Fibroblast of skin of right quadriceps (primary cell): ENCODE results near the gene OR2B2.

ENCODE experiments used
- DNase-seq: peaks from one replicate; pipeline ENCODE4 v3.0.0-alpha.2; 2013

The OR2B2 gene

DNA sequence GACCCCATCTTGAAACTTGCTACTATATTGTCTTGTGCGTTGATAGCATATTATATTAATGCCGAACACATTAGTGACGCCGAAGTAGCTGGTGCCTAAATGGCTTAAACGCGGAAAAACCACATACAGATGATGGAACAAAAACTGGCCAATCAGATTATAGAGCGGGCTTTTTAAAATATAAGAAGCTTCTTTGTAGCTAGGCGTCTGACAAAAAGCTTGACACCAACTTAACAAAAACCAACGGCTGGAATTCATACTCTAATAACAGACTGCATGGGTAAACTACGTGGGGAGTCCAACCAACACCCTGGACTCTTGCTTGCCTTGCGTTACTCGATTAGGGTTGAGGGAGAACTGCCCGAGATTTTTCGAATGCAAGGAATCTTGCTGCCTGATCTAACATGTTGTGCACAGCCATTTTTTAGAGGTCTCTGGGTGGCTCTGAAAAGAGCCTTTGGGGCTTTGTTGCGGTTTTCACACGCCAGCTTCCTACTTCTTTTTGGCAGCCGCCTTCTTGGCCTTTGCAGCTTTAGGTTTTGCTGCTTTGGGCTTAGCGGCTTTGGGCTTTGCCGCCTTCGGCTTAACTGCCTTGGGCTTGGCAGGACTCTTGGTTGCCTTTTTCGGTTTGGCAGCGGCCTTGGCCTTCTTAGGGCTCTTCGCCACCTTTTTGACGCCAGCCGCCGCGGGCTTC, 45.7 kb downstream of the OR2B2 start:
- peak; percentile 89 for DNase-seq

- no peak for DNase-seq
Observed at GRCh38 chr6:27865850-27866356, 46.3 kb downstream of the OR2B2 start.

- DNase-seq = peak; percentile 99
Observed at GRCh38 chr6:27864906-27865849, 47.0 kb downstream of the OR2B2 start.

DNA sequence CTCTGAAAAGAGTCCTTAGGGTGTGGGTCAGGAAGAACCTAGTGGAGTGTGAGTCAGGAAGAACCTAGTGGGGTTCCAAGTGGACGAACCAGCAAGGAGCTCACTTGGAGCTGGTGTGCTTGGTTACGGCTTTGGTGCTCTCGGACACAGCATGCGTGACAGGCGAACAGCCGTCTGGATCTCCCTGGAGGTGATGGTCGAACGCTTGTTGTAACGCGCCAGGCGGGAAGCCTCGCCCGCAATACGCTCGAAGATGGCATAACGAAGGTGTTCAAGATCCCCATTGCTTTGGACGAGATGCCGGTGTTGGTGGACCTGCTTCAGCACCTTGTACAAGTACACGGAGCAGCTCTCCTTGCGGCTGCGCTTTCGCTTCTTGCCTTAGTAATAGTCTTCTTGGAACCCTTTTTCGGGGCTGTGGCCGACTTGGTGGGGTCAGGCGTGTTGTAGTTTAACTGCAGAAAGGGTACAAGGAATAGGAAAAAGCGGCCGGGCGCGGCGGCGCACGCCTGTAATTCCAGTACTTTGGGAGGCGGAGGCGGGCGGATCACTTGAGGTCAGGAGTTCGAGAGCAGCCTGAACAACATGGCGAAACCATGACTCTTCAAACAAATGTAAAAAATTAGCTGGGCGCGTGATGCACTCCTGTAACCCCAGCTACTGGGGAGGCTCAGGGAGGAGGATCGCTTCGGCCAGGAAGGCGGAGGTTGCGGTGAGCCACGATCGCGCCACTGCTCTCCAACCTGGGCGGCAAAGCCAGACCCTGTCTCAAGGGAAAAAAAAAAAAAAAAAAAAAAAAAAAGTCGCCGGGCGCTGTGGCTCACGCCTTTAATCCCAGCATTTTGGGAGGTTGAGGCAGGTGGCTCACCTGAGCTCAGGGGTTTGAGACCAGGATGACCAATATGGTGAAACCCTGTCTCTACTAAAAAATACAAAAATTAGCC, 48.0 kb downstream of the OR2B2 start:
- DNase-seq = peak; percentile 25

DNA sequence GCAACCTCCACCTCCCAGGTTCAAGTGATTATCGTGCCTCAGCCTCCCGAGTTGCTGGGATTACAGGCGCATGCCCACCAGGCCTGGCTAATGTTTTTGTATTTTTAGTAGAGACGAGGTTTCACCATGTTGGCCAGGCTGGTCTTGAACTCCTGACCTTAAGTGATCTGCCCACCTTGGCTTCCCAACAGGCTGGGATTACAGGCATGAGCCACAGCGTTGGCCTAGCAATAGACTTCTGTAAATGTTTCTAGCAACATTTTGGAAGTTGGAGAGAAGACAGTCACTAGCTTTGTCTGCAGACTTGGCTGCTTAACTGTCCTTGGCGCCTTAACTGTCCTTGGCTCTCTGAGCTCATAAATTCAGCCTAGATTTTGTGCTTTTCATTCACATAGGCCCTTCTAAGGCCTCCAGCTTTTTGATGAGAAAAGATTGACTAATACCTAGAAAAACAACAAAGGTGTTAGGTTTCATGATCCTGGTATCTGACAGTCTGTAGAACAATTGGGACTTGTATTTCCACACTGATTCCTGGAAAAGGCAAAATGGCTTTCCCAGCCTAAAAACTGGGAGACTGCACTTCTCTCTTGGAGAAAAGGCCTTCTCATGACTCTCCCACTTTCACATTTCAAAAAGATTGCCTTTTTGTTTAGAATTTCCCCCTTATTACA, 49.7 kb downstream of the OR2B2 start:
- no peak for DNase-seq

DNA sequence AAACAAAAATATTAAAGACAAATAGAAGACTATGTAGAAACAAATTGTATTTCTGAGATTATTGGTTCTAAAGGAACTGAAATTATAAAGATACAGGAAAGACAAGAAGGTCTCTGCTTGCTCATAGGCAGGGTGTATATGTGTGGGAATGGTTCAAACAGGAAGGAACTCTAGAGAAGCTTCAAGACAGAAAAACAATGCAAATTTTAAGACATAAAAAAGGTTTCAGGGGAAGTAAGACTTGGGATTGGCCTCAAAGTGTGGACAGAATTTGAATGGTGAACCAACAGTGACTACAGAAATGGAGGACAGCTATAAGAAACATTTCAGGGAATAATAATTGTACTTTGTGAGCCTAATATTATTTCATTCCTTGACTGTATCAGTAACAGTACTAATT, 50.3 kb downstream of the OR2B2 start:
- no peak for DNase-seq

DNA sequence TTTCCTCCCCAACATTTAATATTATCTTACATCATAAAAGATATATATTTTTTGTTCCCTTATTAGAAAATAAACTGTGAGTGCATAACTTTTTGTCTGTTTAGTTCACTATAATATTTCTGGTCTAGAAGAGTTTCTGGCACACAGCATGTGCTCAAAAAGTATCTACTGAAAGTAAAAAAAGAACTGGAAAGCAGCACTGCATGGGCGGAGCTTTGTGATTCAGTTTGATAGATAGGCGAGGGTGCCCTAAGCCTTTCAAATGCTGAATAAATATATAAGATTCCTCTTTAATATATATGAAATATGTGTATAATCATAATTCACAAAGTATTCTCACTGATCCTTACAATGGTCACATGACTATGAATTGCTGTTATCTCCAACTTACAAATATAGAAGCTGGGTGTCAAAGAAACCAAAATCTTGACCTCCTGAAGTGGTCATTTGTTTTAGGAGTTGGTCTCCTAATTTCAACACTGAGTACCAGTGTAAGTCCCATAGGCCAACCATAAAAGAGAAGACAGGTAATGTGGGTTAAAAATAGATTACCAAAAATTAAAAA, 50.8 kb downstream of the OR2B2 start:
- DNase-seq = no peak
